ENCODE measurements around the gene CHRNE.
"Not testable (repeated sequence)": the region's sequence is repeated elsewhere in the genome, so short reads cannot be mapped to it uniquely, and the experiment has no call there.

Gene CHRNE

DNA sequence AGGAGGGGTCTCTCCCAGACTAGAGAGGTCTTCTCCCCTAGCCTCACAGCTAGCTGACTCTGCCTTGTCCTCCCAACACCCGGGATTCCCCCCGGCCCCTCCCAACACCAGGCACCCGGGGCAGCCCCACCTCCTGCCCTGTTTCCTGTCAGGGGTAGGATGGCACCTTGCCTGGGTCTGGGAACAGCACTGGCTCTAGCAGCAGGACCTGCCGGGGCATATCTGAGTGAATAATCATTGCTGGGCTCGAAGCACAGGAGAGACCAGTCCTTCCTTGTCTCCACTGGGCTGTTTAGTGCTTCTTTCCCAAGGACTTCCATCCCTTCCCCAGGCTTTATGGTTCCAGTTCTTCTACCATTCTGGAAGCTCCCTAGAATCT lies 44.0 kb downstream of the CHRNE start:
- Histone ChIP-seq H3K79me2 (ENCODE audit: low read length) (no peaks in the 10 kb centered on the region), H4K20me1 (ENCODE audit: insufficient read depth, low read length) (no peaks in the 10 kb centered on the region), H3K9ac (ENCODE audit: low read length) (no peak overlapping the region)

GRCh38 chr17:4858068-4858881 lies 44.6 kb downstream of the CHRNE start:
- H2AFZ ChIP-seq (ENCODE audit: low read depth, low read length) = no peak overlapping the region
- no peaks in the 10 kb centered on the region for H3K79me2 ChIP-seq (ENCODE audit: low read length)
- no peak overlapping the region for H3K27ac ChIP-seq (ENCODE audit: low read length)

More for the DNA sequence above, 44.0 kb downstream of the CHRNE start:
- TF ChIP-seq CTCF (IDR thresholded peaks at IDR 0.05; ENCODE audit: low read depth, low read length) = no peak
- TF ChIP-seq EZH2phosphoT487 (IDR thresholded peaks at IDR 0.05; ENCODE audit: low read depth) = no peak
- Histone ChIP-seq H3K27me3 (ENCODE audit: low read depth, low read length) (no peaks in the 10 kb centered on the region), H3K4me1 (ENCODE audit: low read length) (peaks cover 2% of the 10 kb centered on the region; the same call in 1 of the 2 replicates), H3K9me3 (ENCODE audit: insufficient read depth, low read length) (no peaks in the 10 kb centered on the region), H2AFZ (ENCODE audit: low read depth, low read length) (no peak overlapping the region), H3K27ac (ENCODE audit: low read length) (no peak overlapping the region), H3K4me3 (ENCODE audit: low read length) (no peak overlapping the region), H3K4me2 (ENCODE audit: low read length) (no peak overlapping the region), H3K36me3 (replicated peaks; ENCODE audit: low read depth, low read length) (no peaks in the 10 kb centered on the region)

GRCh38 chr17:4857347-4857746 lies 45.6 kb downstream of the CHRNE start:
- H3K4me1 ChIP-seq (ENCODE audit: low read length); H2AFZ ChIP-seq (ENCODE audit: low read depth, low read length); H3K4me2 ChIP-seq (ENCODE audit: low read length); H3K27me3 ChIP-seq (ENCODE audit: low read depth, low read length); H3K27ac ChIP-seq (ENCODE audit: low read length); H3K9ac ChIP-seq (ENCODE audit: low read length); H3K9me3 ChIP-seq (ENCODE audit: insufficient read depth, low read length); H3K36me3 ChIP-seq (replicated peaks; ENCODE audit: low read depth, low read length); H3K79me2 ChIP-seq (ENCODE audit: low read length); H3K4me3 ChIP-seq (ENCODE audit: low read length); H4K20me1 ChIP-seq (ENCODE audit: insufficient read depth, low read length): not testable (repeated sequence)

More at GRCh38 chr17:4858068-4858881, 44.6 kb downstream of the CHRNE start:
- no peaks in the 10 kb centered on the region for H3K9me3 ChIP-seq (ENCODE audit: insufficient read depth, low read length)
- H3K4me2 ChIP-seq (ENCODE audit: low read length) = no peak overlapping the region
- no peak overlapping the region for H3K4me3 ChIP-seq (ENCODE audit: low read length)
- TF ChIP-seq EZH2phosphoT487 (IDR thresholded peaks at IDR 0.05; ENCODE audit: low read depth) = no peak
- no peak for TF ChIP-seq CTCF (IDR thresholded peaks at IDR 0.05; ENCODE audit: low read depth, low read length)
- H3K4me1 ChIP-seq (ENCODE audit: low read length) = peaks cover 2% of the 10 kb centered on the region; the same call in 1 of the 2 replicates
- no peaks in the 10 kb centered on the region for H3K27me3 ChIP-seq (ENCODE audit: low read depth, low read length)
- no peaks in the 10 kb centered on the region for H4K20me1 ChIP-seq (ENCODE audit: insufficient read depth, low read length)
- H3K36me3 ChIP-seq (replicated peaks; ENCODE audit: low read depth, low read length) = no peaks in the 10 kb centered on the region
- H3K9ac ChIP-seq (ENCODE audit: low read length) = no peak overlapping the region

DNA sequence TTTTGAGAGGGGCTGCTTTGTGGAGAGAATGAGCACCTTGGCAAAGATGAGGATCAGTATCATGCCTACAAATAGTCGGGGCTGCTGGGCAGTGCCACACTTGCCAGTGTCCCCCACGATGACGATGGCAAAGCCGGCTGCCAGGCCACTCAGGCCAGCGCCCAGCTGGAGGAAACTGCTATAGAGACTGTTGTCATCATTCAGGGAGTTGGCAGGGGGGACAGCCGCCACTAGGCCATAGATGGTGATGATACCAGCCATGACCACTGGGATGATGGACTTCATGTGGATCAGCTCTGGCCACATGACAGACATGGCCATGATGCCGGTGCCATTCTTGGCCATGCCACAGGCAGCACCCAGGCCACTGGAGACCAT lies 46.0 kb downstream of the CHRNE start:
- peaks cover 2% of the 10 kb centered on the region; the same call in 1 of the 2 replicates for H3K4me1 ChIP-seq (ENCODE audit: low read length)
- H2AFZ ChIP-seq (ENCODE audit: low read depth, low read length) = no peak overlapping the region
- no peaks in the 10 kb centered on the region for H3K79me2 ChIP-seq (ENCODE audit: low read length)
- no peaks in the 10 kb centered on the region; the same call in 1 of the 2 replicates for H4K20me1 ChIP-seq (ENCODE audit: insufficient read depth, low read length)
- H3K9ac ChIP-seq (ENCODE audit: low read length) = no peak overlapping the region
- no peak overlapping the region for H3K4me2 ChIP-seq (ENCODE audit: low read length)
- H3K9me3 ChIP-seq (ENCODE audit: insufficient read depth, low read length) = no peaks in the 10 kb centered on the region
- H3K36me3 ChIP-seq (replicated peaks; ENCODE audit: low read depth, low read length) = no peaks in the 10 kb centered on the region
- no peaks in the 10 kb centered on the region for H3K27me3 ChIP-seq (ENCODE audit: low read depth, low read length)
- TF ChIP-seq EZH2phosphoT487 (IDR thresholded peaks at IDR 0.05; ENCODE audit: low read depth) (no peak), CTCF (IDR thresholded peaks at IDR 0.05; ENCODE audit: low read depth, low read length) (no peak)
- no peak overlapping the region for H3K27ac ChIP-seq (ENCODE audit: low read length)
- H3K4me3 ChIP-seq (ENCODE audit: low read length) = no peak overlapping the region

Measured in OCI-LY3 (cell line).